SK-N-SH treated with all-trans-retinoic acid at 6 μM for 48 hours (cell line): ENCODE data around the gene CABYR.

ENCODE experiments used
- ARNTL ChIP-seq: fragments of 450-650 bp; formaldehyde crosslinking; IDR thresholded peaks from 2 replicates; pipeline ENCODE4 v1.5.0; 2020; ENCODE audit warnings: low read depth, mild to moderate bottlenecking, moderate library complexity, borderline replicate concordance
- CREB5 ChIP-seq: fragments of 250-450 bp; sonication (Bioruptor Pico); IDR thresholded peaks from 2 replicates; pipeline ENCODE4 v1.5.1; 2020; ENCODE audit warnings: low read depth, mild to moderate bottlenecking, moderate library complexity
- CSDC2 ChIP-seq: fragments of 250-450 bp; sonication (Bioruptor Pico); IDR thresholded peaks from 2 replicates; pipeline ENCODE4 v1.5.0; 2020; ENCODE audit warnings: mild to moderate bottlenecking, moderate library complexity
- PATZ1 ChIP-seq: fragments of 250-450 bp; sonication (Bioruptor Pico); IDR thresholded peaks from 2 replicates; pipeline ENCODE4 v1.8.0; 2020; ENCODE audit warnings: mild to moderate bottlenecking, moderate library complexity, borderline replicate concordance
- RARB ChIP-seq: fragments of 250-450 bp; sonication (Bioruptor Pico); IDR thresholded peaks from 2 replicates; pipeline ENCODE4 v1.8.0; 2021; ENCODE audit warnings: mild to moderate bottlenecking, moderate library complexity
- SNAI2 ChIP-seq: fragments of 250-450 bp; sonication (Bioruptor Pico); IDR thresholded peaks from 2 replicates; pipeline ENCODE4 v1.5.0; 2020; ENCODE audit warnings: mild to moderate bottlenecking, moderate library complexity
- TOX ChIP-seq: fragments of 250-450 bp; sonication (Bioruptor Pico); IDR thresholded peaks from 2 replicates; pipeline ENCODE4 v1.8.0; 2021; ENCODE audit warnings: mild to moderate bottlenecking, moderate library complexity, borderline replicate concordance
- ZC3H10 ChIP-seq: fragments of 250-450 bp; sonication (Bioruptor Pico); IDR thresholded peaks from 2 replicates; pipeline ENCODE4 v1.5.1; 2021; ENCODE audit warnings: mild to moderate bottlenecking, moderate library complexity
- ZNF70 ChIP-seq: fragments of 450-650 bp; formaldehyde crosslinking; IDR thresholded peaks from 2 replicates; pipeline ENCODE4 v1.5.0; 2020; ENCODE audit warnings: mild to moderate bottlenecking, moderate library complexity
- ZNF8 ChIP-seq: fragments of 450-650 bp; formaldehyde crosslinking; IDR thresholded peaks from 2 replicates; pipeline ENCODE4 v1.5.0; 2020; ENCODE audit warnings: mild to moderate bottlenecking, moderate library complexity
- TF ChIP-seq, protein P1 (sequence below): fragments of 250-450 bp; sonication (Bioruptor Pico); IDR thresholded peaks from 2 replicates; pipeline ENCODE4 v1.5.0; 2020; ENCODE audit warnings: mild to moderate bottlenecking, moderate library complexity

GRCh38 chr18:24204904-24205303, 66.0 kb downstream of the CABYR start:
- TF ChIP-seq ARNTL (CRISPR knock-in tag) (no peak), CSDC2 (CRISPR knock-in tag) (no peak), ZNF70 (no peak), ZC3H10 (CRISPR knock-in tag) (no peak), CREB5 (CRISPR knock-in tag) (no peak), RARB (CRISPR knock-in tag) (no peak), TOX (no peak), ZNF8 (CRISPR knock-in tag) (no peak), PATZ1 (CRISPR knock-in tag) (no peak), SNAI2 (CRISPR knock-in tag) (no peak)
- TF ChIP-seq, protein P1, sequence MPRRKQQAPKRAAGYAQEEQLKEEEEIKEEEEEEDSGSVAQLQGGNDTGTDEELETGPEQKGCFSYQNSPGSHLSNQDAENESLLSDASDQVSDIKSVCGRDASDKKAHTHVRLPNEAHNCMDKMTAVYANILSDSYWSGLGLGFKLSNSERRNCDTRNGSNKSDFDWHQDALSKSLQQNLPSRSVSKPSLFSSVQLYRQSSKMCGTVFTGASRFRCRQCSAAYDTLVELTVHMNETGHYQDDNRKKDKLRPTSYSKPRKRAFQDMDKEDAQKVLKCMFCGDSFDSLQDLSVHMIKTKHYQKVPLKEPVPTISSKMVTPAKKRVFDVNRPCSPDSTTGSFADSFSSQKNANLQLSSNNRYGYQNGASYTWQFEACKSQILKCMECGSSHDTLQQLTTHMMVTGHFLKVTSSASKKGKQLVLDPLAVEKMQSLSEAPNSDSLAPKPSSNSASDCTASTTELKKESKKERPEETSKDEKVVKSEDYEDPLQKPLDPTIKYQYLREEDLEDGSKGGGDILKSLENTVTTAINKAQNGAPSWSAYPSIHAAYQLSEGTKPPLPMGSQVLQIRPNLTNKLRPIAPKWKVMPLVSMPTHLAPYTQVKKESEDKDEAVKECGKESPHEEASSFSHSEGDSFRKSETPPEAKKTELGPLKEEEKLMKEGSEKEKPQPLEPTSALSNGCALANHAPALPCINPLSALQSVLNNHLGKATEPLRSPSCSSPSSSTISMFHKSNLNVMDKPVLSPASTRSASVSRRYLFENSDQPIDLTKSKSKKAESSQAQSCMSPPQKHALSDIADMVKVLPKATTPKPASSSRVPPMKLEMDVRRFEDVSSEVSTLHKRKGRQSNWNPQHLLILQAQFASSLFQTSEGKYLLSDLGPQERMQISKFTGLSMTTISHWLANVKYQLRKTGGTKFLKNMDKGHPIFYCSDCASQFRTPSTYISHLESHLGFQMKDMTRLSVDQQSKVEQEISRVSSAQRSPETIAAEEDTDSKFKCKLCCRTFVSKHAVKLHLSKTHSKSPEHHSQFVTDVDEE: no peak
